ENCODE results near the gene PAQR5. TPM values are rescaled to one million over a fixed set of nuclear protein-coding genes. Genes with fewer than 3 reads are reported as not detected.
"Not testable (repeated sequence)": the region's sequence is repeated elsewhere in the genome, so short reads cannot be mapped to it uniquely, and the experiment has no call there.

PAQR5 gene
- total and polyA plus RNA-seq, 5 experiments from 2014 or later: not detected

DNA sequence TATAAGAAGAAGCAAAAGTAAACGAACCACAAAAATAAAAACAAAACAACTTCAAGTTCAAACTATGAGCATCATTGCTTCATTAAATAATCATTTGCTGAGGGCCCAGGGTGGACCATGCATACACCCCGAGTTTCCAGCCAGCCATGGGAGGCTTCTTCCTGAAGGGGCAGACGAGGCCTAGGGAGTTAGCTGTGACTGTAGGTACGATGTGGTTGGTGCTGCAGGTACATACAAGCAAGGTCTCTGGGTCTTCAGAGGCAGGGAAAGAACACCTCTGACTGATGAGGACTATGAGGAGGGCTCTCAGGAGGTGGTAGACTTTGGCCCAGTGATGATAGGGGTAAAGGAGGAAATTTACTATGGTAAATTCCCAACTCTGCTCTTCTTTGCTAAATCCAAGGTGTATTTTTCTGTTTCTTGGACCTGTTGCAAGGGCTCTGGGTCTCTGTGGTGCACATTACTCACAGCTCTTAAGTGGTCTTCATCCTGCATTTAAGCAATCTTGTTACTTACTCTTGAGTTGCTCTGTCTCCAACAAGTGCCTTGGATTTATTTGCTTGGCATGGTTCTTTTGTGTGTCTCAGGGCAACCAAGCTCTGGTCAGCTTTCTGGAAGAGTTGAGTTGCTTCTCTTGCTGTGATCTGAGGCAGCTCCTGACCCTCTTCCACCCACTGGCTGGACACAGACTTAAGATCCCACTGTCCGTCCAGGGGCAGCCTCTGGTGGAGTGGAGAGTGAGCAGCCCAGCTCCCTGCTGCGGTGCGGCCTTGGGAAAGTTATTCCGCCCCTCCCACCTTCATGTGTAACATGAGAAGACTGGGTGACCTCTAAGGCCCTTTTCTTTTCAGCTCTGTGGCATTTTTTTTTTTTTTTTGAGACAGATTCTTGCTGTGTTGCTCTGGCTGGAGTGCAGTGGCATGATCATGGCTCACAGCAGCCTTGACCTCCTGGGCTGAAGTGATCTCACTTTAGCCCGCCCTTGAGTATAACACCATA lies 59.4 kb downstream of the PAQR5 start:
- no peak overlapping the region for H3K4me3 Mint-ChIP-seq
- H3K27ac Mint-ChIP-seq: no peak overlapping the region
- no peaks in the 10 kb centered on the region for H3K4me1 Mint-ChIP-seq
- no peaks in the 10 kb centered on the region for H3K36me3 Mint-ChIP-seq
- ATAC-seq (no peak), DNase-seq (no peak)
- no peaks in the 10 kb centered on the region for H3K9me3 Mint-ChIP-seq
- H3K27me3 Mint-ChIP-seq: peaks cover 0 to 4% (median 1%) of the 10 kb centered on the region in 5 donors
- POLR2A ChIA-PET: no interaction called here

DNA sequence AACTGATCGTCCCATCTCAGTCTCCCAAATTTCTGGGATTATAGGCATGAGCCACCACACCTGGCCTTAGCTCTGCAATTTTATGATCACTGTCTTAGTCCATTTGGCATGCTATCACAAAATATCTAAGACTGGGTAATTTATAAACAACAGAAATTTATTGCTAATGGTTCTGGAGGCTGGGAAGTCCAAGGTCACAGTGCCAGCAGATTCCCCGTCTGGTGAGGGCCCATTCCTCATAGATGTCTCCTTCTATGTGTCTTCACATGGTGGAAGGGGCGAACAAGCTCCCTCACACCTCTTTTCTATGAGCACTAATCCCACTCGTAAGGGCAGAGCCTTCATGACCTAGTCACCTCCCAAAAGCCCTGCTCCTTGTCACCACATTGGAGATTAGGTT lies 60.1 kb downstream of the PAQR5 start:
- Mint-ChIP-seq H3K4me1 (no peaks in the 10 kb centered on the region), H3K9me3 (no peaks in the 10 kb centered on the region), H3K27ac (no peak overlapping the region), H3K36me3 (no peaks in the 10 kb centered on the region), H3K27me3 (peaks cover 0 to 5% (median 1%) of the 10 kb centered on the region in 5 donors), H3K4me3 (no peak overlapping the region)
- POLR2A ChIA-PET: no interaction called here
- ATAC-seq (no peak), DNase-seq (no peak)

DNA sequence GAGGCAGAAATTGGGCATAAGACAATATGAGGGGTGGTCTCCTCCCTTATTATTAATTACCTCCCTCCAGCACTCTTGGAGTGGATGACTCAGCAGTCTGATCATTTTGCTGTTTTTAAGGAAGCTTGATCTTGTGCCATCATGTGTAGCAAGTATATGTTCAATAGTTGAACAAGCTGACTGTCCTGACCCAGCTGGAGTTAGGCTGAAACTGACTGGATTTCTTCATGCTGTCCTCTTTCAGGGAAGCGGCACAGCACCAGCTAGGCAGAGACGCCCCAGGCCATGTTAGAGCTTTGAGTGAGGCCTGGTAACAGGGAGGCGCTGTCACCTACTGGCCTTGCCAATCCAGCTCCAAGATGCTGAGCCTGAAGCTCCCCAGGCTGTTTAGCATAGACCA lies 61.0 kb downstream of the PAQR5 start:
- H3K36me3 Mint-ChIP-seq: no peaks in the 10 kb centered on the region
- ATAC-seq (no peak), DNase-seq (no peak)
- H3K4me1 Mint-ChIP-seq: no peaks in the 10 kb centered on the region
- H3K4me3 Mint-ChIP-seq: no peak overlapping the region
- no peak overlapping the region for H3K27ac Mint-ChIP-seq
- no peaks in the 10 kb centered on the region for H3K9me3 Mint-ChIP-seq
- POLR2A ChIA-PET: no interaction called here
- H3K27me3 Mint-ChIP-seq: peaks cover 0 to 5% (median 1%) of the 10 kb centered on the region in 5 donors

DNA sequence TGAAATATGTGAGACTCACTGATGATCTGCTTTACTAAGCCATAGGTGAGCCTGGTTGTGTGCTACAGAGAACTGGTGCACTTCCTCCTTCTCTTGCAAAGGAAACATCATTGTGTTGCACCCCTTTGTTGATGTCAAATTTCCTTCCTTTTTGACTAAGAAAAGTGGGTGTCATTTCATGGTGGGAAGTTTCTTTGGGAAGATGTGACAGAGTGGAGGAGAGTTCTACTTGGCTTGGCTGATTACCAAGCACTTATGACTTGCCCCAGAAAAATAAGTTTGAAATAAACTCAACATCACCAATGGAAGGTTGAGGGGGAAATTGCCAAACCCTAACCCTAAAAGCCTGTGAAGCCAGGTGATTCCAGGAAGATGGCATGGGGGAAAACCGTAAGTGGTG lies 61.9 kb downstream of the PAQR5 start:
- Mint-ChIP-seq H3K27ac (no peak overlapping the region), H3K4me1 (no peaks in the 10 kb centered on the region), H3K4me3 (no peak overlapping the region), H3K36me3 (no peaks in the 10 kb centered on the region), H3K27me3 (peaks cover 0 to 5% (median 1%) of the 10 kb centered on the region in 5 donors), H3K9me3 (no peaks in the 10 kb centered on the region)
- DNase-seq (no peak), ATAC-seq (no peak)
- POLR2A ChIA-PET: no interaction called here

DNA sequence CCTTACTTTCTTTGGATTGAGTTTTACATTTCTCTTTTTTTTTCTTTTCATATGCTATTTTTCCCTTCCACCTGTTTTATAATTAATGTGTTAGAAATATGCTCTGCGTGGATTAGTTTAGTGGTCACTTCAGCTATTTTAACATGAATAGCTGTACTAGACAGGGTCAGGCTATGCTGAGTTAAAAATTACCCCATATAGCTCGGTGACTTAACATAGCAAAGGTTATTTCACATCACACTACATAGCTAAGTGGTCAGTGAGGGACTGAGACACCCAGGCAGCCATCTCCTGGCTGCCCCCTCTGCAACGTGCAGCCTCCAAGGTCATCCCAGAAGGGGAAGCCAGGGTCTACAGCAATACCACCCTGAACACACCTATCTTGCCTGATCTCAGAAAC lies 68.5 kb downstream of the PAQR5 start:
- Mint-ChIP-seq H3K27ac (no peak overlapping the region), H3K9me3 (no peaks in the 10 kb centered on the region), H3K36me3 (no peaks in the 10 kb centered on the region), H3K27me3 (peaks cover 0 to 10% (median 0%) of the 10 kb centered on the region in 5 donors), H3K4me3 (no peak overlapping the region), H3K4me1 (no peaks in the 10 kb centered on the region)
- no peak for ATAC-seq
- no peak for DNase-seq
- POLR2A ChIA-PET: no interaction called here

DNA sequence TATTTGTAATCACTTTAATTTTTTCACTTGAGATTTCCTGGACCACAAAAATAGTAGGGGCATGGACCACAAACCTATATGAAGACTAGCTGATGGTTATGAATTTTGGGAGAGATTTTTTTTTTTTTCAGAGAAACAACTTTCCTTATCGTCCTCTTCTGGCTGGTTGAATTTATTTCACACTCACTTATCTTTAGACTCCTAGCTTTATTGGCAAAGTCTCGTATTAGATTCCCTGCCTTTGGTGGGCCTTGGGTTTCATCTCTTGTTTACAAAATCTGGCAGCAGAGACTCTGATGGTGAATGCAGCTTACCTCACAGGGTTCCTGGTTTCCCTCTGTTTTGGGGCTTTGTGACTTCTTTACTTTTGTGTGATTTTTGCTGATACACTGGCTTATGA lies 70.9 kb downstream of the PAQR5 start:
- H3K4me3 Mint-ChIP-seq: no peak overlapping the region
- H3K27me3 Mint-ChIP-seq: peaks cover 0 to 14% (median 5%) of the 10 kb centered on the region in 5 donors
- DNase-seq (no peak), ATAC-seq (no peak)
- H3K4me1 Mint-ChIP-seq: no peaks in the 10 kb centered on the region
- H3K36me3 Mint-ChIP-seq: peaks cover 0 to 6% (median 0%) of the 10 kb centered on the region in 3 donors
- no peak overlapping the region for H3K27ac Mint-ChIP-seq
- H3K9me3 Mint-ChIP-seq: peaks cover 0 to 5% (median 0%) of the 10 kb centered on the region in 9 donors
- POLR2A ChIA-PET: no interaction called here

DNA sequence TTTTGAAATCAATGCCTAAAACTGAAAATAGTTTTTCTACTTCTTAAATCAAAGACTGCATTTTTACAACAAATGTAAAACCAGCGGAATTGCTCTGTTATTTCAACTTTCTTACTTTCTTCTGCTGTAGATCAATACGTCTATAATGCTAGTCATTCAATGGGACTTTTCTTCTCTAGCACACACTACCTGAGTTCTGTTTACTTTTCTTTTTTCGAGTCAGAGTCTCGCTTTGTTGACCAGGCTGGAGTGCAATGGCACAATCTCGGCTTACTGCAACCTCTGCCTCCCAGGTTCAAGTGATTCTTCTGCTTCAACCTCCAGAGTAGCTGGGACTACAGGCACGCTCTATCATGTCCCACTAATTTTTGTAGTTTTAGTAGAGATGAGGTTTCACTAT lies 74.7 kb downstream of the PAQR5 start:
- POLR2A ChIA-PET: no interaction called here

DNA sequence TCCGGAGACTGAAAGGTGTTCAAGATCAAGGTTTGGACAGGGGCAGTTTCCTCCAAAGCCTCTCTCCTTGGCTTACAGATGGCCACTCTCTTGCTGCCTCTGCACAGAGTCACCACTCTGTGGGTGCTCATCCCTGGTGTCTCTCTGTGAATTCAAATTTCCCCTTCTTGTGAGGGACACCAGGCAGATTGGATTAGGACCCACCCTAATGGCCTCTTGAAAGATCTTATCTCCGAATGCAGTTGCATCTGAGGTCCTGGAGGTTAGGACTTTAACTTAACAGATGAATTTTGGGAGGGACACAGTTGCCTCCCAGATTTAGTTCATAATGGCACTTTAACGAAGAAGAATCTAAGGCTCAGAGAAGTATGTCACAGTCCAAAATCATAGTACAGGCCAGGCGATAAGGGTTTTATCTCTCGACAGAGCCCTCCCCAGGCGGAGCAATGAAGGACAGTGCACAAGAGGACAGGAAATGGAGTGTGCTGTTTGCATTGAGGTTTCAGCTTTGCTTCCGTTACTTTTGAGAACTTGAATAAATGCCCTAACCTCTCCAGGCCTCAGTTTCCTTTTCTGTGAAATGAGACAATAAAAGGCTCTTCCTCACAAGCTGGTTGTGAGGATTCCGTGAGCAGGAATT lies 76.6 kb downstream of the PAQR5 start:
- DNase-seq (no peak), ATAC-seq (no peak)
- Mint-ChIP-seq H3K27ac (no peak overlapping the region), H3K36me3 (peaks cover 0 to 6% (median 0%) of the 10 kb centered on the region in 3 donors), H3K9me3 (peaks cover 0 to 5% (median 0%) of the 10 kb centered on the region in 9 donors), H3K4me3 (no peak overlapping the region), H3K4me1 (no peaks in the 10 kb centered on the region), H3K27me3 (peaks cover 0 to 29% (median 11%) of the 10 kb centered on the region in 5 donors)
- POLR2A ChIA-PET: no interaction called here

More for the DNA sequence above, 74.7 kb downstream of the PAQR5 start:
- DNase-seq (no peak), ATAC-seq (no peak)
- peaks cover 0 to 6% (median 0%) of the 10 kb centered on the region in 3 donors for H3K36me3 Mint-ChIP-seq
- peaks cover 0 to 29% (median 11%) of the 10 kb centered on the region in 5 donors for H3K27me3 Mint-ChIP-seq
- no peak overlapping the region for H3K27ac Mint-ChIP-seq
- H3K4me1 Mint-ChIP-seq: no peaks in the 10 kb centered on the region
- peaks cover 0 to 5% (median 0%) of the 10 kb centered on the region in 9 donors for H3K9me3 Mint-ChIP-seq
- no peak overlapping the region for H3K4me3 Mint-ChIP-seq

DNA sequence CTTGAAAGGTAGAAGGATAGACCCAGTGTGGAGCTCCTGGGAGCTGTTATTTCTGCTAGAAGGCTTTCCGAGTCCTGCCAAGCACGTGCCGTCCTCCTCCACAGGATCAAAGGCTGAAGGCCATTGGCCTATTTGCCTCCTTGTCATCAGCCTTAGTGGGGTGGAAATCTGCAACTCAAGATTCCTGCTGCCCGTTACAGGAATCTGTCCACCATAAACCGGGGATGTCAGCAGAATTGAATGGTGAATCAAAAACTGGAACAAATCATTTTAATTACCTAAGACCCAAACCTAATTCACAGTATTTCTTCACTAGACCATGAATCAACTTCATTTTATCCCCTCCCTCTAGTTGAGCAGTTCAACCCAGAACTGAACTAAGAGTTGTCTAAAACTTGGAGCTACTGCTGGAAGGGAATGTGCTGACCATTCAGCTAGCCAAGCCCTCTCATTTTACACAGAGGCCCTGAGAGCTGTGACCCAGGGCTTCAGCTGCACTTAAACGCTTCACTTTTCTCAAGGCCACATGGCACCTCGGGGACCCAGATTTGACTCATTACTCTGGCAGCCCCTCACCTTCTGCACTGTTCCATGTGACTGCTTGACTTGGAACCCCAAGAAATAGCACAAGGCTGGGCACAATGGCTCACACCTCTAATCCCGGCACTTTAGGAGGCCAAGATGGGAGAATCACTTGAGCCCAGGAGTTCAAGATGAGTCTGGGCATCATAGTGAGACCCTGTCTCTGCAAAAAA lies 78.7 kb downstream of the PAQR5 start:
- Mint-ChIP-seq H3K4me1 (no peaks in the 10 kb centered on the region), H3K36me3 (peaks cover 0 to 6% (median 0%) of the 10 kb centered on the region in 3 donors), H3K4me3 (no peak overlapping the region), H3K27me3 (peaks cover 0 to 29% (median 12%) of the 10 kb centered on the region in 5 donors), H3K9me3 (peaks cover 0 to 5% (median 0%) of the 10 kb centered on the region in 9 donors), H3K27ac (no peak overlapping the region)
- POLR2A ChIA-PET: no interaction called here
- ATAC-seq (no peak), DNase-seq (no peak)

DNA sequence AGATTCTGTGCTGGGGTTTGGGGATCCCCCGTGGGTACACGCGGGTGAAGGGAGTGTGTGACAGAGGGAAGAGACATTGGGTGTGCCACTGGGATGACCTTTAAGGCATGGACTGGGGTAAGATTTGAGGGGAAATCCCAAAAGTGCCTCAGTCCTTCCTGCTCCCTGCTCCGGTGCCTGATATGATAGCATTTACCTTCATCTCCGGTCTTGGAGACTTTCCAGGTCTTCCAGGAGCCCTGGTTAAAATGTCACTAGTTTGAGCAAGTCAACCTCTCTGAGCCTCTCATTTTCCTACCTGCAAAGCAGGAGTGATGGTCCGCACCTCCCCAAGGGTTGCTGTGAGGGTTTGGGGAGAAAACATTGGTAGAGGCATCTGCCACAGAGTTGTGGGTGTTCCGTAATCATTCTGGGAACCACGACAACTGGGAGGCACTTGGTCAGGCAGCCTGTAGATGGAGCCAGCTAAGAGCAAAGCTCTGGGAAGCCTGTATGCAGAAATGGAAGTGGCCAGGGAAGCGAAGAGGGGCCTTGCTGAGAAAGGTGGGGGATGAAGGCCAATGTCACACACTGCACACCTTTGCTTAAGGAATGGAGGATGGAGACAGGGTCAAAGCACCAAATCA lies 81.5 kb downstream of the PAQR5 start:
- Mint-ChIP-seq H3K4me1 (no peaks in the 10 kb centered on the region), H3K27me3 (peaks cover 0 to 10% (median 8%) of the 10 kb centered on the region in 5 donors), H3K36me3 (no peaks in the 10 kb centered on the region), H3K9me3 (no peaks in the 10 kb centered on the region), H3K4me3 (no peak overlapping the region), H3K27ac (no peak overlapping the region)
- DNase-seq (no peak), ATAC-seq (no peak)
- POLR2A ChIA-PET: no interaction called here

DNA sequence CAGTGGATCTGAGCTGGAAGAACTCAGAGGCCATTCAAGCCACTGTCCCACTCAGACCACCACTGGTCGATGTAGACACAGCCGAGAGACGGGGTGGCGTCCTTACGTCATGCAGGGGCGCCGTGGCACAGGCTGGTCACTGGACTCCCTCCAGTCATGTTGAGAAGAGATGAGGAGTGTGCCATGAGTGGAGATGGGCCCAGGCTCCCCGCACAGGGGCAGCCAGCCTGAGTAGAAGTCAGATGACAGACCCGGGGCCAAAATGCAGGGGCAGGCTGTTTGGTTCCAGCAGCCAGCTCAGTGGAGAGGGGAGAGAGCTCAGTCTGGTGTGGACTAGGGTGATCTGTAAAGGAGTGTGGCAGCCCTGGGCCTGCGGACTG lies 82.0 kb downstream of the PAQR5 start:
- Mint-ChIP-seq H3K4me3 (no peak overlapping the region), H3K4me1 (no peaks in the 10 kb centered on the region), H3K9me3 (no peaks in the 10 kb centered on the region), H3K36me3 (no peaks in the 10 kb centered on the region), H3K27ac (no peak overlapping the region), H3K27me3 (peaks cover 0 to 10% (median 6%) of the 10 kb centered on the region in 5 donors)
- DNase-seq: no peak
- ATAC-seq: no peak
- POLR2A ChIA-PET: no interaction called here

DNA sequence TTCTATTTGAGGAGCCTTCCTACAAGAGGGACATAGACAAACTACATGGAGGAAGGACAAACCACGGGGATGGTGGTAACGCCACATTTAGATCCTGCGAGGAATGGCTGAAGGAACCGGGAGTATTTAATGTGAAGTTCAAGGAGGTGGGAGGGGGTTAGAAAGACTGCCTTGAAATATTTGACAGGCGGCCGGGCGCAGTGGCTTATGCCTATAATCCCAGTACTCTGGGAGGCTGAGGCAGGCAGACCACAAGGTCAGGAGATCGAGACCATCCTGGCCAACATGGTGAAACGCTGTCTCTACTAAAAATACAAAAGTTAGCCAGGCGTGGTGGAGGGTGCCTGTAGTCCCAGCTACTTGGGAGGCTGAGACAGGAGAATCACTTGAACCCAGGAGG lies 83.5 kb downstream of the PAQR5 start:
- DNase-seq, H3K9me3 Mint-ChIP-seq, ATAC-seq, H3K36me3 Mint-ChIP-seq, H3K27ac Mint-ChIP-seq, POLR2A ChIA-PET, H3K4me1 Mint-ChIP-seq, H3K4me3 Mint-ChIP-seq, H3K27me3 Mint-ChIP-seq: not testable (repeated sequence)
